Measurements from ENCODE around the gene BCO1.

DNA sequence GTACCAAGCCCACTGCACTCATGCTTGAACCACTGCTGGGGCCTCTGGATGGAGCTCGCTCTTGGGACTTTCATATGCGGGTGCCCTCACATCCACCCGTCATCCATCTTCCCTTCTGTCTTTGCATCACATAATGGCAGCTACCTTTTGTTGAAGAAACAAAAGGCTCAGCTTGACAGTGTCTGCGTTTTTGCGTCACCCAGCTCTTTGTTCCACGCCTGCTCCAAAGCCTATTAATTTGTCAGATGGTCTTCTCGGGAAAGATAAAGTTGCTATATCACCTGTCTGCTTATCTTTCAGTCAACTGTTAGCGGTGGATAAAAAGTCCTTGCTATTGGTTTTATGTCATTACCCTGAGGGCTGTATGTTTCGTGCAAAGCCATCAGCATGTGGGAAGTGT, 18.1 kb upstream of the BCO1 start:
- TF ChIP-seq, protein P1, sequence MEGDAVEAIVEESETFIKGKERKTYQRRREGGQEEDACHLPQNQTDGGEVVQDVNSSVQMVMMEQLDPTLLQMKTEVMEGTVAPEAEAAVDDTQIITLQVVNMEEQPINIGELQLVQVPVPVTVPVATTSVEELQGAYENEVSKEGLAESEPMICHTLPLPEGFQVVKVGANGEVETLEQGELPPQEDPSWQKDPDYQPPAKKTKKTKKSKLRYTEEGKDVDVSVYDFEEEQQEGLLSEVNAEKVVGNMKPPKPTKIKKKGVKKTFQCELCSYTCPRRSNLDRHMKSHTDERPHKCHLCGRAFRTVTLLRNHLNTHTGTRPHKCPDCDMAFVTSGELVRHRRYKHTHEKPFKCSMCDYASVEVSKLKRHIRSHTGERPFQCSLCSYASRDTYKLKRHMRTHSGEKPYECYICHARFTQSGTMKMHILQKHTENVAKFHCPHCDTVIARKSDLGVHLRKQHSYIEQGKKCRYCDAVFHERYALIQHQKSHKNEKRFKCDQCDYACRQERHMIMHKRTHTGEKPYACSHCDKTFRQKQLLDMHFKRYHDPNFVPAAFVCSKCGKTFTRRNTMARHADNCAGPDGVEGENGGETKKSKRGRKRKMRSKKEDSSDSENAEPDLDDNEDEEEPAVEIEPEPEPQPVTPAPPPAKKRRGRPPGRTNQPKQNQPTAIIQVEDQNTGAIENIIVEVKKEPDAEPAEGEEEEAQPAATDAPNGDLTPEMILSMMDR (IDR thresholded peaks at IDR 0.05): no peak
- TF ChIP-seq POLR2A (IDR thresholded peaks at IDR 0.05): no peak
